ENCODE measurements around the gene SNX6.
"Not testable (repeated sequence)": the region's sequence is repeated elsewhere in the genome, so short reads cannot be mapped to it uniquely, and the experiment has no call there.

SNX6 gene

DNA sequence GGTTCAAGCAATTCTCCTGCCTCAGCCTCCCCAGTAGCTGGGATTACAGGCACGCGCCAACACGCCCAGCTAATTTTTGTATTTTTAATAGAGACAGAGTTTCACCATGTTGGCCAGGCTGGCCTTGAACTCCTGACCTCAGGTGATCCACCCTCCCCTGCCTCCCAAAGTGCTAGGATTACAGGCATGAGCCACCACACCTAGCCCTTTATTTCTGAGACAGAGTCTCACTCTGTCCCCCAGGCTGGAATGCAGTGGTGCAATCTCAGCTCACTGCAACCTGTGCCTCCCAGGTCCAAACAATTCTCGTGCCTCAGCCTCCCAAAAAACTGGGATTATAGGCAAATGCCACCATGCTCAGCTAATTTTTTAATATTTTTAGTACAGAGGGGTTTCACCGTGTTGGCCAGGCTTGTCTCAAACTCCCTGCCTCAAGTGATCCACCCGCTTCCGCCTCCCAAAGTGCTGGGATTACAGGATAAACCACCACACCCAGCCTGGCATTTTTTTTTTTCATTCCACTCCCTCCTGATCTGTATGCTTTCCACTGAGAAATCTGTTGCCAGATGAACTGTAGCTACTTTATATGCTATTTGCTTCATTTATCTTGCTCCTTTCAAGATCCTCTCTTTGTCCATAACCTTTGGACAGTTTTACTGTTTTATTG is 109.5 kb downstream of the SNX6 start:
- not testable (repeated sequence) for DNase-seq
